ENCODE data around the gene PFKFB2.

Gene PFKFB2

DNA sequence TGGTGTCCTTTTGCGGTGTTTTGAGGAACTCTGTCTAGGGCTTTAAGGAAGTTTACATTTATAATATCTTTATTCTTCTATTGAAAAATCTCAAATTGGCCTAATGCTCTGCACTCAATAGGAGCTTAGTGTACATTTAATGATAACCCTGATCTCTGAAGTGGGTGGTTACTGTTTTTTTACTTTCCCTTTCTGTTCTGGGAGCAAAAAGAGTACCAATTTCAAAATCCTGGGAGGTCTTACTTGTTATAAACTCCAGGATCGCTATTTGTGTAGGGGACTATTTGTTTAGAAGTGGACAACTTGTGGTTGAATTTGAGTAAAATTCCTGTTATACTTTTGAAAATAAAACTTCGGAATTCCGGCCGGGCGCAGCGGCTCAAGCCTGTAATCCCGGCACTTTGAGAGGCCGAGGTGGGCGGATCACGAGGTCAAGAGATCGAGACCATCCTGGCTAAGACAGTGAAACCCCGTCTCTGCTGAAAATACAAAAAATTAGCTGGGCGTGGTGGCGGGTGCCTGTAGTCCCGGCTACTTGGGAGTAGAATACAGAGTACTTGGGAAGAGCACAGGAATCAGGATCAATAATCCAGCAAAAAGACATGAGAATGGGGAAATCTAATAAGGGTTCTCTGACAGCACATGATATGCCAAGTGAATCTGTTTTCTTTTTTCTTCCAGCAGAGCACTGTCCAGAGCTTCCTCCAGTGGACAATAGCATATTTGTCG is 36.7 kb downstream of the PFKFB2 start:
- no peak for DNase-seq (ENCODE audit: low read depth)

DNA sequence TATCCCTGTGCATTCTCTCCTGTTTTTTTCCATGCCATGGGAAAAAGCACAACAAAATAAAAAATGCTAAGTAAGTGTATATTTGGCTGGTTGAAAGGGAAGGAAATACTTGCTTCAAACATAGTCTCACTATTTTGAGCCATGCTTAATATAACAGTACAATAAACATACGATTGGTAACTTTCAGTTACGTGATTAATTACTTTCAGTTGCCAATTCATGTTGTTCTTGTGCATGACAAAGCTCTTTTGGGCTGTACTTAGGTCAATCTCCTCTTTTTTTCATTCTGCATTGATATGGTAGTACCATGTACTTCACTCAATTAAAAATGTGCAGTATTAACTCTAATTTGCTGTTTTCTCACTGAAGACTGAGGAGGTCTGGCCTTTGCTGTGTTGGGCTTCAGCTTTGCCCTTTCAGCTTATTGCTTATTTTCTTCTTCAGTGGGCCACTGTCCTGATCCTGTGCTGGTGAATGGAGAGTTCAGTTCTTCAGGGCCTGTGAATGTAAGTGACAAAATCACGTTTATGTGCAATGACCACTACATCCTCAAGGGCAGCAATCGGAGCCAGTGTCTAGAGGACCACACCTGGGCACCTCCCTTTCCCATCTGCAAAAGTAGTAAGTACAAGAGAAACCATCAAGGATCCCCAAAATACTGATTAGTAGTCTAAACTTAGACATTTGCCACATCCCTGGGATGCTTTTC is 38.3 kb downstream of the PFKFB2 start:
- no peak for DNase-seq (ENCODE audit: low read depth)

- no peak for DNase-seq (ENCODE audit: low read depth)
Observed at GRCh38 chr1:207093944-207094343, 40.9 kb downstream of the PFKFB2 start.

DNA sequence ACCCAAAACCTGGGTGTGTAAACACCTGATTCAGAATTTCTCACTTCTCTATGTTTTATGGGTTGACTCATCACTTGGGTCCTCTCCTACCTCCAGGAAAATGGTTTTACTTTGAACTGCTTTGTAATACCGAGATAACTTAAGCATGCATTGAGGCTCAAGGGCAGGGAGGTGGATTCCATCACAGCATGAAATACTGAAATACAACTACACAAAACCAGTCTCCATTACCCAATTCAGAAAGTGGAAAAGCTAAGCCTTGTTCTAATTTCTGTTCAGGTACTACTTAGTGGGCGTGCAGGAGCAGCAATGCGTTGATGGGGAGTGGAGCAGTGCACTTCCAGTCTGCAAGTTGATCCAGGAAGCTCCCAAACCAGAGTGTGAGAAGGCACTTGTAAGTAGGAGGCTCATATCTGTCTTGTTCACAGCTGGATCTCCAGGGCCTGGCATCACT is 44.8 kb downstream of the PFKFB2 start:
- no peak for DNase-seq (ENCODE audit: low read depth)

GRCh38 chr1:207101720-207102119 is 48.6 kb downstream of the PFKFB2 start:
- DNase-seq (ENCODE audit: low read depth) = no peak

- no peak for DNase-seq (ENCODE audit: low read depth)
Observed at GRCh38 chr1:207102146-207102545, 49.1 kb downstream of the PFKFB2 start.

GRCh38 chr1:207102659-207103058 is 49.6 kb downstream of the PFKFB2 start:
- DNase-seq (ENCODE audit: low read depth) = no peak

DNA sequence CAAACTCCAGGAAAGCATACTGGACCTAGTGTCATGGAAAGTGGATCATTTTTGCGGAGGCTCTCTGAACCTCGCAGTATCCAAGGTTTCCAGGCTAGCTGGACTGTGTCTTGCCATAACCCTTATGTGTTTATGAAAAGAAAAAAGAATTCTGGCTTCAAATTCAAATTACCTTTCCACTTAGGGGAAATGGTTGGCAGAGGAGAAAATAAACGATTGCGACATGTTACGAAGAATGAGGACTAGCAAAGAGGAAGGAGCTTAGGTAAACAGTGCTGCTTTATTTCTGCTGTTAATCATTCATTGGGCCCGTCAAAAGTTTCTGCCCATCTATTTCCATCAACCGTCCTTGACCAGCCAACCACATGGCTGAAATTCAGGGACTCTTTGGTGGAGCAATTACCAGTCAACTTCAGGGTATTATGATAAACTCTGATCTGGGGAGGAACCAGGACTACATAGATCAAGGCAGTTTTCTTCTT is 50.9 kb downstream of the PFKFB2 start, which contains the start of gene C4BPA:
Gene C4BPA, plus strand, starts transcription at position 342 of the 482 bp plus-strand sequence. CDS start 8,793 bp downstream, outside the sequence.
- no peak for DNase-seq (ENCODE audit: low read depth)

- no peak for DNase-seq (ENCODE audit: low read depth)
Observed at GRCh38 chr1:207109004-207109403, 55.9 kb downstream of the PFKFB2 start.

DNA sequence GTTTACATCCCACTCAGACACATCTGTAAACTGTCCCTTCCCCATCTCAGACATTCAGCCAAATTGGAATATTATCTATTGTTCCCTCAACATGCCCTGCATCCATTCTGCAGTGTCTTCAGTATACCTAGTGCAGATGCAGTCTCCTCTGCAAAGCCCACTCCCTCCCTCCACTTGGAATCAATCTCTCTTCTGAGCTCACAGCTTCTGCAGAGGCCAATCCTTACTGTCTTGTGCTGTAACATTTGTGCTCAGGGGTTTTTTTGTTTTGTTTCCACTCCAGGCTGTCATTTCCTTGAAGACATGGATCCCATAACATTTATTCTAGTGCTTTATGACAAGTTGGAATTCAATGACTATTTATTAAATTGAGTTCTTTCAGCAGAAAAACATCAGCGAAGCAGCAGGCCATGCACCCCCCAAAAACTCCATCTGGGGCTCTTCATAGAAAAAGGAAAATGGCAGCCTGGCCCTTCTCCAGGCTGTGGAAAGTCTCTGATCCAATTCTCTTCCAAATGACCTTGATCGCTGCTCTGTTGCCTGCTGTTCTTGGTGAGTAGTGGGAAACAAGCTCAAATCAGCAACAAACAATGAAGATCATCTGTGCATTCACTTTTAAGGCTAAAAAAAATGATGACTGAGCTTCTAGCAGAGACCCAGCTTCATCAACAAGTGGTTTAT is 59.7 kb downstream of the PFKFB2 start:
- DNase-seq (ENCODE audit: low read depth) = no peak

GRCh38 chr1:207115269-207115668 is 62.2 kb downstream of the PFKFB2 start:
- DNase-seq (ENCODE audit: low read depth) = no peak

DNA sequence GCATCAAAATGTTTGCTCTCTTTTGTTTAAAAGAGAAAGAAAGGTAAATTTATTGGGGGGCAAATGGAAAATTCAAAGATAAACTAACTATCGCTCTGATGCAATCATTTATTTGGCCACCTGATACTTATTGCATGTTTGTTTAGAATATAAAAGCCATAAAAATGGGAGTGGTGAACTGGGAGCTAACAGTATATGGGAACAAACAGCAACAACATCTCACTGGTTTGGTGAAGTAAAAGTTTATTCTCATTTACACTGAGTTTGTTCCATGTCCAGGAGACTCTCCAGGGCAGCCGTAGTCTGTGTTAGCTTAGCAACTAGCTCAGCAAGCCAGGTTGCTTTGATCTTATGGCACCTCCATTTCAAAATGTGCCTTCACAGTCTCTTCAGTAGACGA is 71.3 kb downstream of the PFKFB2 start:
- DNase-seq (ENCODE audit: low read depth) = no peak

- no peak for DNase-seq (ENCODE audit: low read depth)
Observed at GRCh38 chr1:207128336-207128921, 75.4 kb downstream of the PFKFB2 start.

DNA sequence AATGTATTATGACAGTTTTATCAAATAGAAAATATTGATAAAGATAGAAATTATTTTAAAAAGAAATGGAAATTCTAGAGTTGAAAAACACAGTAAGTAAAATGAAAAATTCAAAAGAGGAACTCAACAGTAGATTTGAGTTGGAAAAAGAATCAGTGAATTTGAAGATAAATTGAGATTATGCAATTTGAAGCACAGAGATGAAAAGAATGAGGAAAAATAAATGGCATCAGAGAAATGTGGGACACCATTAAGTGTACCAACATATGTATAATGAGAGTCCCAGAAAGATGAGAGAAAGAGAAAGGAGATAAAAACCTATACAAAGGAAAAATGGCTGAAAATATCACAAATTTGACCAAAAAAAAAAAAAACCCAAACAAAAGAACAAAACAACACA is 76.0 kb downstream of the PFKFB2 start:
- DNase-seq (ENCODE audit: low read depth) = no peak

Data from stimulated activated CD8-positive, alpha-beta memory T cell treated with anti-CD3 and anti-CD28 coated beads, Interleukin-15, amount 100 ng/mL, for 1 hour (primary cell).